A172 (cell line): ENCODE measurements around the gene PHLPP2. TPM values are rescaled to one million over a fixed set of nuclear protein-coding genes. Genes with fewer than 3 reads are reported as not detected.
"Not testable (repeated sequence)": the region's sequence is repeated elsewhere in the genome, so short reads cannot be mapped to it uniquely, and the experiment has no call there.

Experiments
- DNase-seq: peaks from one replicate; pipeline ENCODE4 v3.0.0-alpha.2; 2015; ENCODE audit warnings: low spot score
- total RNA-seq: library from RNA; depleted of rRNA; stranded (reverse); fragments of >200 nt; shearing (Covaris generic); gene quantifications from 2 replicates; pipeline ENCODE4 v1.2.3, GENCODE V29; 2014; rRNA removed

PHLPP2 gene
- total RNA-seq, 1 experiment from 2014 or later: 14.6 TPM

GRCh38 chr16:71622088-71622487 lies 102.4 kb downstream of the PHLPP2 start:
- DNase-seq: no peak

GRCh38 chr16:71618429-71618828 lies 106.1 kb downstream of the PHLPP2 start:
- DNase-seq: no peak

- DNase-seq: not testable (repeated sequence)
These were observed 109.5 kb downstream of the PHLPP2 start for GRCh38 chr16:71614956-71615355.

- DNase-seq: no peak
These were observed 113.3 kb downstream of the PHLPP2 start for GRCh38 chr16:71610936-71611871.

- DNase-seq: no peak
These were observed 114.1 kb downstream of the PHLPP2 start for GRCh38 chr16:71610447-71610846.

- no peak for DNase-seq
These were observed 115.4 kb downstream of the PHLPP2 start for GRCh38 chr16:71609066-71609465.

GRCh38 chr16:71600822-71601221 lies 123.7 kb downstream of the PHLPP2 start:
- no peak for DNase-seq

- not testable (repeated sequence) for DNase-seq
These were observed 126.1 kb downstream of the PHLPP2 start for GRCh38 chr16:71598426-71598825.

GRCh38 chr16:71595340-71595826 lies 129.1 kb downstream of the PHLPP2 start:
- DNase-seq: not testable (repeated sequence)

Other genes with a start within 250 kb of the PHLPP2 start
- gene ZNF19, start 235.4 kb downstream of the PHLPP2 start, total RNA-seq: 2.1 and 5.8 TPM in 2 replicates
- gene CHST4, start 198.3 kb downstream of the PHLPP2 start, total RNA-seq: 0.55 and 0.60 TPM in 2 replicates
- not detected in 2 replicates for gene TAT, start 147.6 kb downstream of the PHLPP2 start, total RNA-seq
- 0.14 TPM in 1 of 2 replicates, not detected in the other for gene MARVELD3, start 98.5 kb downstream of the PHLPP2 start, total RNA-seq
- gene AP1G1, start 84.1 kb upstream of the PHLPP2 start, total RNA-seq: 49.8 and 52.8 TPM in 2 replicates
- gene ATXN1L, start 121.3 kb upstream of the PHLPP2 start, total RNA-seq: 6.5 and 7.5 TPM in 2 replicates
- 8.1 and 23.9 TPM in 2 replicates for gene ZNF821, start 159.5 kb upstream of the PHLPP2 start, total RNA-seq
- 163 and 166 TPM in 2 replicates for gene IST1, start 170.8 kb upstream of the PHLPP2 start, total RNA-seq